ENCODE results near the gene UNC13D.
"Not testable (repeated sequence)": the region's sequence is repeated elsewhere in the genome, so short reads cannot be mapped to it uniquely, and the experiment has no call there.

- TF ChIP-seq POLR2A, CTCF, POLR2AphosphoS5 (IDR thresholded peaks at IDR 0.05): not testable (repeated sequence)
Measured at GRCh38 chr17:75885860-75886259, 41.7 kb upstream of the UNC13D start.

Data from transverse colon (tissue), 4 donors.